GM18502 (cell line): ENCODE results near the gene CD38.
"Not testable (repeated sequence)": the region's sequence is repeated elsewhere in the genome, so short reads cannot be mapped to it uniquely, and the experiment has no call there.

Experiments
- ATAC-seq: cut with Tn5 transposase; IDR thresholded peaks from one replicate; pipeline ENCODE4 v1.9.1; 2021; ENCODE audit warnings: mild to moderate bottlenecking; ENCODE audit not compliant: unreplicated experiment, poor library complexity

Gene CD38

GRCh38 chr4:15778289-15779241 lies at the start of gene CD38:
TSS of gene CD38 (plus strand) at chr4:15778328. CDS start at chr4:15778415, 87 bp downstream.
- ATAC-seq, result peak; percentile 81

- peak; percentile 71 for ATAC-seq
Measured at GRCh38 chr4:15729910-15730533, 48.1 kb upstream of the CD38 start.

GRCh38 chr4:15733061-15733460 lies 45.1 kb upstream of the CD38 start:
- ATAC-seq, result not testable (repeated sequence)

- no peak for ATAC-seq
Measured at GRCh38 chr4:15735536-15735935, 42.6 kb upstream of the CD38 start.

GRCh38 chr4:15736514-15737050 lies 41.5 kb upstream of the CD38 start:
- ATAC-seq, result no peak

GRCh38 chr4:15737255-15737654 lies 40.9 kb upstream of the CD38 start:
- no peak for ATAC-seq

- no peak for ATAC-seq
Measured at GRCh38 chr4:15738877-15739276, 39.3 kb upstream of the CD38 start.

GRCh38 chr4:15740764-15741404 lies 37.2 kb upstream of the CD38 start:
- no peak for ATAC-seq

- no peak for ATAC-seq
Measured at GRCh38 chr4:15742083-15742582, 36.0 kb upstream of the CD38 start.

- ATAC-seq, result no peak
Measured at GRCh38 chr4:15742637-15743036, 35.5 kb upstream of the CD38 start.

GRCh38 chr4:15744016-15744545 lies 34.0 kb upstream of the CD38 start:
- ATAC-seq, result no peak

GRCh38 chr4:15746110-15746509 lies 32.0 kb upstream of the CD38 start:
- no peak for ATAC-seq

GRCh38 chr4:15749001-15749400 lies 29.1 kb upstream of the CD38 start:
- ATAC-seq, result no peak

GRCh38 chr4:15751153-15751552 lies 27.0 kb upstream of the CD38 start:
- no peak for ATAC-seq

GRCh38 chr4:15753081-15753480 lies 25.0 kb upstream of the CD38 start:
- ATAC-seq, result no peak

GRCh38 chr4:15753786-15754185 lies 24.3 kb upstream of the CD38 start:
- ATAC-seq, result no peak

GRCh38 chr4:15754323-15754722 lies 23.8 kb upstream of the CD38 start:
- no peak for ATAC-seq

GRCh38 chr4:15755321-15756155 lies 22.6 kb upstream of the CD38 start:
- peak; percentile 12 for ATAC-seq

- ATAC-seq, result peak; percentile 92
Measured at GRCh38 chr4:15756361-15756861, 21.7 kb upstream of the CD38 start.
